DMS79 (cell line): ENCODE data around the gene RRM1.
"Not testable (repeated sequence)": the region's sequence is repeated elsewhere in the genome, so short reads cannot be mapped to it uniquely, and the experiment has no call there.

ENCODE experiments used
- DNase-seq: peaks from one replicate; lab custom pipeline; 2025; lab: John Stamatoyannopoulos, UW

Gene RRM1

GRCh38 chr11:4140067-4140636 is 45.6 kb downstream of the RRM1 start:
- DNase-seq = no peak

GRCh38 chr11:4146070-4146771 is 51.6 kb downstream of the RRM1 start:
- DNase-seq = no peak

- no peak for DNase-seq
These were observed 52.1 kb downstream of the RRM1 start for GRCh38 chr11:4146772-4147098.

- DNase-seq = no peak
These were observed 59.9 kb downstream of the RRM1 start for GRCh38 chr11:4154503-4154902.

- DNase-seq = no peak
These were observed 62.0 kb downstream of the RRM1 start for GRCh38 chr11:4156571-4156970.

GRCh38 chr11:4158818-4159217 is 64.2 kb downstream of the RRM1 start:
- not testable (repeated sequence) for DNase-seq

- no peak for DNase-seq
These were observed 66.7 kb downstream of the RRM1 start for GRCh38 chr11:4161305-4161704.

- no peak for DNase-seq
These were observed 70.4 kb downstream of the RRM1 start for GRCh38 chr11:4164884-4165590.

GRCh38 chr11:4167292-4167691 is 72.7 kb downstream of the RRM1 start:
- no peak for DNase-seq

GRCh38 chr11:4167758-4168157 is 73.2 kb downstream of the RRM1 start:
- no peak for DNase-seq

- not testable (repeated sequence) for DNase-seq
These were observed 81.2 kb downstream of the RRM1 start for GRCh38 chr11:4175620-4176350.

- DNase-seq = no peak
These were observed 84.4 kb downstream of the RRM1 start for GRCh38 chr11:4178813-4179662.

- DNase-seq = no peak
These were observed 86.0 kb downstream of the RRM1 start for GRCh38 chr11:4180441-4181183.

GRCh38 chr11:4181782-4182721 is 87.5 kb downstream of the RRM1 start:
- peak; percentile 10 for DNase-seq

- DNase-seq = no peak
These were observed 88.9 kb downstream of the RRM1 start for GRCh38 chr11:4183410-4184057.

- DNase-seq = no peak
These were observed 89.7 kb downstream of the RRM1 start for GRCh38 chr11:4184163-4184916.

GRCh38 chr11:4185561-4185960 is 91.0 kb downstream of the RRM1 start:
- DNase-seq = no peak

GRCh38 chr11:4186464-4187054 is 92.0 kb downstream of the RRM1 start:
- no peak for DNase-seq
